ENCODE results near the gene CDH26.

Gene CDH26

DNA sequence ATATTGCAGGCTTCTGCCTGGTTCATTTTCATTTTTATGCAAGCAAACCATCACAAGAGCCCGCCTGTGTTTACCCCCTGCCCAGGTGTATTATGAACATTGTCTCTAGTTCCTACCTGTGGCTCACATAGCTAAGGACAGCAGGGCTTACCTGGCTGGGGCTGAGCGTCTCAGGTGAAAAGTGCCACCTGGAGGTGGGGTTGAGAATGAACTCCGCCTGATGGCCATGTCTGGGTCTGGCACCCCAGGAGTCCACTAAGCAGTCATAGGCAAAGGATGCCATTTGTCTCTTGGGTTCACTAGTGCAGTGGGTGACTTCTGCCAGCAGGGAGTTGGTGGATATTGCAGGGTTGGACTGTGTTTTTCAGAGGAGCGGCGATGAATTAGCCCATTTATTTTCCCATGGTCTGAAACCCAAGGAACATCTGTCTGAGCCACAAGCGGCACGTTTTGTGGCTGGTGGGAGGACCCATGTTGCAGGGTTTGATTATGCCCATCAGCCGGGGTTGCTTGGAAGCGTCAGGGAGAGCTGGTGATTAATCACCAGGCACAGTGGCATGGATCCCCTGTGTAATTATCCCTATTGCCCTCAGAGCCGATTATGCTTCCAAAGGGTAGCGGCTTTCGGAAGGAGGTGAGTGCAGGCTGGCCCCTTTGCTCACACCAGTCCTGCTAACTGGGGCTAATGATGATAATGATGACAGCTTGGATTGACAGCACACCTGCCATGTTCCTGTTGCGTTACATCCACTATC is 92.1 kb downstream of the CDH26 start:
- DNase-seq = no peak

DNA sequence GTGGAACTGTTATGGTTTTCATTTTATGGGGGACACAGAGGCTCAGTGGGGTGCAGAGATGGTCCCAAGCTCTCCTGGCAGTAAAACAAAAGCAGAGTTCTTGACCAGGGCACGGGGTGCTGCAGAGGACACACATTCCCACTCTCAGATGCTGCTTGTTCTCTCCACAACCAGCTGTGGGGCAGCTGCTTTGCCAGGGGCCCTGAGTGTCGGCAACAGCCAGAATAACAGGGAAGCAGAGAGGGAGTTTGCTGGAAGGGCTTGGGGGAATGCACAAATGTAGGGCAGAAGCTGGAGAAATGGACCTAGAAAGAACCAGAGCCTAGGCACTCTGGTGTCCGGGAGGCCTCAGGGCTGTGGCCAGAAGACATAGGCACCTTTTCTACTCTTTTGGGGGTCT is 93.7 kb downstream of the CDH26 start:
- DNase-seq = no peak

DNA sequence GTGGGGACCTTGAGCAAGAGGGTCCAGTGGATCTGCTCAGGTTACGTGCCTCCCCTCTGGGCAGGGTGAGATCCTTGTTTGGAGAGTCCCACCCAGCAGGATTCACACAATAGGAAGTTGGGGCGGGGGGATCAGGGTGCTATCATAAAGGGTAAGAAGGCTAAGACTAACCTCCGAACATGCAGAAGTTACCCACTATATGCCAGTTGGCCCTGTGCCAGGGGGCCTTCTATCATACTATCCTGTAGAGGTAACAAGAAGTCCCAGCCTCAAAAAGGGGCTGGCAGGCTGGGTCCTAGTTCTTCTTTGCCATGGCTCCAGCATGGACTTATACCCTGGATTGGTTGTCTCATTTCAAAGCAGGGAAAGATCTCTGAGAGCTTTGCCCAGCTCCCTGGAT is 94.1 kb downstream of the CDH26 start:
- DNase-seq = no peak

DNA sequence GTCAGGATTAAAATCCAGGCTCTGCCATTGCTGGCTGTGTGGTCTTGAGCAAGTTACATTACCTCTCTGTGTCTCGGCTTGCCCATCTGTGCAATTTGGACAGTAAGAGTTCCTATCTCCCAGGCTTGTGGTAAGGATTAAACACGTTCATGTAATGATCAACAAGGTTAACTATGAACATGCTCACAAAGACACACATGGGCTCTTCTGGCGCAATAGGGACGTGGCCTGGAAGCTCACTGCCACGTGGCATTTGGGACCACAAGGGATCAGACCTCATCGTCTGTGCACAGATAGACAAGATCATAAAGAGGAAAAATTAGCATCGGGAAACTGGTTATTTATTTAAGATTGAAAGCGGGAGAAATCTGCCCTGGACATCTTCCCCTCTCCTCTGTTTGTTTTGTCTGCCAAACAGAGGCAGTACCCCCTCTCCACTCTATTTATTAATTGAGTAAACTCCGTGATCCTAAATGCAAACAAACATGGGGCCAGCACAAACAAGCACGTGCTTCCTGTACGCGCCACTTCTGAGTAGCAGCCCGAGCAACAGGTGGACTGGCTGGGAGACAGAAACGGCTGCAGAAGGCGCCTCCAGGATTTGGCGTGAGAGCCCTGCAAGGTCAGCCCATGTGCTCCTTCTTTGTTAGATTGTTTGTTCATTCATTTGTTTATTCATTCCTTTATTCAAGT is 95.0 kb downstream of the CDH26 start:
- DNase-seq = no peak

DNA sequence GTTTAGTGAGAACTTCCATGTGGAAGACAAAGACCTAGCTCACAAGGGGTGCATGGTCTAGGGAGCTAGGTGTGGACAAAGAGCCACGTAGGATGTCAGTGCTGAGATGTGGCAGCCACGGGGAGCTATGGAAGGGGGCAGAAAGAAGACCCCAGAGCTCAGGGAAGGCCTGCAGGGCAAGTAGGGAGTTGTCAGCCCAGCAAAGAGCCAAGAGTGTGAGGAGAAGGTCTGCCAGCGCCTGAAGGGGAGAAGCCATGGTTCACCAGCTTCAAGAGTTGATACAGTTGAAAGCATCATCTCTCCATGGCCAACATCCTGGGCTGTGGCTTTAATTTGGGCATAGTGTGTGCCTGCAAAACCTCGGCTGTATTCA is 95.6 kb downstream of the CDH26 start:
- DNase-seq = no peak

DNA sequence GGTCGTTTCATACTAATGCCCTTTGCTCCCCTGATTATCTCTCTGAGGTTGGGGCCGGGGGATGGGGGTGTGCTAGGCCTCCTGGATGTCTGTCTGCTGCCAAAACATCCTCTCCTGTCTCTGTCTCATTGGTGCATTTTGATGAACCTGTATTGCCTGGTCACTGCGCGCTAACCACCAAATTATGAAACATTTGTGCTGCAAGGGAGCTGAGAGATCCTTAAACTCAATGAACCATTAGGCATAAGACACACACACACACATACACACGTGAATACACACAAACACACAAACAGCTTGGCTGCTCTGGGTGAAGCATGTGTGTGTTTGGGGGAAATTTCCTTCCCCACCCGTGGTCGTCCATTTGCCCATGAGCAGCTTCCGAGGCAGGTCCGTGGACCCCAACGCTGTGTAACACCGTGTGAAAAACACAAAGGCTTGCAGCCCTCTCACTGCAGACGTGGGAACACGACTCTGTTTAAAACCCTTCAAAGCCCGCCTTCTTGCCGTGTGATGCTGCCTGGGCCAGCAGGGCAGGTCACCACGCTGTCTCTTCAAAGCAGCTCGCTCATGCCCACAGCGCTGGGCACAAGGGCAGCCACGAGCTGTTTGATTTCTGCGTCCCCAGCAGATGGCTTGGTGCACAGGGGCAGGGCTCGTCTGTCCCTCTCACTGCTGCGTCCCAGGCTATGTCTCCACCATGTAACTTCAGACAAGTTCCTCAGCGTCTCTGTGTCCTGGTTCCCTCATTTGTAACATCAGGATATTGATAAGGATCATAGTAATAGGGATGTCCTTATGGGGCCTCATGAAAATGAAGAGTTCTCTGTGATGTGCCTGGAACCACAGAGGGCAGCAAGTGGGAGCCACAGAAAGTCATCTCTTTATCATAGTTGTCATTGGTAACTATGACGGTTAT is 96.8 kb downstream of the CDH26 start:
- DNase-seq = no peak

DNA sequence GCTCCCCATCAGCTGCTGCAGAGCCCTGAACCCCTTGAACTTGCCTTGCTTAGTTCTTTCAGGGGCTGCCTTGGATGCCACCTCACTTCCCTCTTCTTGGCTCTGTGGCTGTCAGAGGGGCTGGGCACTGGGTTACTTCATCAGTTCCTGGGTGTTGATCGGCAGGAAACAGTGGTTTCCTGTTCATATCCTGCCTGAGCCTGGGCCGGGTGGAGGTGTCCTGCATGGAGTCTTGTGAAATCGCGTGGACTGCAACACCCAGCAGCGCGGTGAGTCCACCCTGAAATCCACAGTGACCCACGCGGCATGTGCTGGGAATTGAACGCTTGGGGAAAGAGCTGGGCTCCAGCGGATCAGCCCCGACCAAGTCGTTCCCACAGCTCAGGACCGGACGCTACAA is 97.5 kb downstream of the CDH26 start:
- DNase-seq = peak; percentile 17

DNA sequence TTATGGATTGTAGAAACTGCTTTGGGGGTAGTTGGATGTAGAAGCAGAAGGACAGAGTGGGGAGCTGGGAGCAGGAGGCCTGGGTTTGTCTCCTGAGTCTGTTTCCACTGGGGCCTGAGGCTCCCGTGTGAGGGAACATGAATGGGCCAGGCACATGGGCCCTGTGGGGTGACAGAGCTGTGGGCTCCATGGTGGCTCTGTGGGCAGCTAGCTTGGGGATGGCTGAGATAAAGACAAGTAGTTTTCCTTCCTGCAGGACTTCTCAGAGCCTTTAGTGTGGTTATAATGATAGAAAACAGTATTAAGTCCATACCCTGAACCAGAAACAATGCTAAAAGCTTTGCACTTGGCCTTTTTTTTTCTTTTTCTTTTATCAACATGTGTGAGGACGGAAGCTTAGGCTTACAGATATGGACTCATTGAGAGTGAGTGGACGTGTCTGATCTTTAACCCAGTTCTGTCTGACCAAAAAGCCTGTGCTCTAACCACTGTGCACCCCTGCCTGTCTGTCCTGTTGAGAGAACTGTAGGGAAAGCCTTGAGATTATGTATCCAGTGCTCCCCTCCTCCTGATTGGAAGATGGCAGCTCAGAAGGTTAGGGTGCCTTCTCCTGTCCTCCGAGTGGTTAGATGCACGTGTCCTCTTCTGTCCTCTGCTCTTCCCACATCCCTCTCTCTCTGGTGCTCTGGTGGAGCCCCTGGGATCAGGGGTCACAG is 98.3 kb downstream of the CDH26 start:
- DNase-seq = no peak

DNA sequence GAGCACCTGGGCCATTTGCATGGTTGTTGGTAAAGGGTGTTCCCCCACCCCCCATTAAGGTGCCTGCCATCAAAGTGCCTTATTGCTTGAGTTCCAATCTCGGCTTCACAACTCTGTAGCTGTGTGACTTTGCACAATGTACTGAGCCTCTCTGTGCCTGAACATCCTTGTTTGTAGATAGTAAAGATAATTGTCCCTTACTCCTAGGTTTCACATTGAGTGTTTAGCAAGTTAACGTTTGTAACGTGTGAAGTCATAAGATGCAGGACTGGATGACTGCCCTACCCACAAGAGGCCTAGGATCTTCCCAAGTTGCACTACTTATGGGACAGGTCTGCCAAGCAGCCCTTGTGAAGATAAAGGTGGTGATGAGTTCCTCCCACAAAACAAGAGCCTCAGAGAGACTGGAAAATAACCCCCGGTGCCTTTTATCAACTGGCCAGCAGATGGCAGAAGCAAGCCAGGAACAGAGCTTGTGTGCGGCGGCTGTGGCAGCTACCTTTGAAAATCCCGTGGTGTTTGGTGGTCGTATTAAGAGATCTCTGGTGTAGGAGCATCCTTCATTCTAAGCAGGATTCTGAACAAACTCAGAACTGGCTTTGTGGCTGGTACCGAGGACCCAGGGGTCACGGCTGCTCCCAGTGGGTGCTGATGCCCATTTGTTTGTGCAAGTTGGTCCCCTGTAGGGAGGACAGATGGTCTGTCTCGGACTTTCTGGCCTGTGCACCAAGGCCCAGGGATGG is 99.1 kb downstream of the CDH26 start:
- DNase-seq = peak; percentile 59

DNA sequence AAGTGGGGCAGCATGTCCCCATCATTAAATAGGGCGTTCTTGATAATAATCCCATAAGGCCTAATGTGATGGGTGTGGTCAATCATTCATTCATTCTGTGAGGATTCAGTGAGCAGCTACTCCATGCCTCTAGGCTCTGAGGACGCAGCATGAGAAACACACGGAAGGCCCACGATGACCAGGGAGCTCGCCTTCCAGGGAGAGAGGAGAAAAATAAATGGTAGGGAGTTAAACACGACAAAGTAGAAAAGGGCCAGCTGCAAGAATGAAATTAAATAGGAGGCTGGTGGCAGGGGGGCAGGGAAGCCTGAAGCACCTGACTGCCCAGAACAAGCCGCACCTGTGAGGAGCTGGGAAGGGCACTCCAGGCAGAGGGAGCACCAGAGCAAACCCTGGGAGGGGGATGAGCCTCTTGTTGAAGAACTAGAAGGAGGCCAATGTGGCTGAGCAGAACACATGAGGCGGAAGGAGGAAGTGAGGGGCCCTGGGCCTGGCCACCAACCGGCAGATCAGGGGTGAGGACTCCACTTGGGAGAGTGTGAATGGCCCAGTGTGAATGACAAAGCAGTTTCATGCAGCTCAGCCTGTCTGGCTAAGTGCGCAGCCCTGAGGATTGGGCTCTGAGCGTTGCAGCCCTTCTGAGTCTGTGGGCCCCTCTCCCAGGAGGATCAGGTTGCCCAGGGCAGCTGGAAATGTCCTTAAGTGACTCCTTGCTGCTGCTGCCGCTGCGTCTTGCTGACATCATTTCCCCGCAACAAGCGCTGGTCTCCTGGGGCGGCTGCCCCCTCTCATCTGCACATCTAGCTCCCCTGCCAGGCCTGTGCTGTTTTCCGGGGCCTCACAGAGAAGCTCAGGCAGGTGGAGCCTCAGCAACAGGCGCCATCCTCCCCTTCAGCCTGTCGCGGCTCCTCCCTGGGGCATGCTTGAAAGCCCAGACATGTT is 99.9 kb downstream of the CDH26 start:
- peak; percentile 12 for DNase-seq

DNA sequence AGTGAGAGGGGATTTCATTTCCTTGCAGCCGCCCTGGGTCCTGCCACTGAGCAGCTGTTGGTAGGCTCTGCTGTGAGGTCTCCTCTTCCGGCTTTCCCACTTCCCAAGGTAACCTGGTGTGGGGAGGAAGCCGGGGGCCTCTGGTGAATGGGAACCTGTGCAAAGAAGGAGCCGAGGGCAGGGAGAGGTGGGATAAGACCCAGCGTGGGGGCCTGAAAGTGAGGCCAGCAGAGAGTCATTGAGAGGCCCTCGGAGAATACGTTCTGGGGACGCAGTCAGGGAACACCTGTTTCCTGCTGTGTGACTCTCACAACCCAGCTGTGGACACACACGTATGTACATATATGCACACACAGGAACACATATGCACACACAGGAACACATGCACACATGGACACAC is 100.7 kb downstream of the CDH26 start:
- DNase-seq = no peak

DNA sequence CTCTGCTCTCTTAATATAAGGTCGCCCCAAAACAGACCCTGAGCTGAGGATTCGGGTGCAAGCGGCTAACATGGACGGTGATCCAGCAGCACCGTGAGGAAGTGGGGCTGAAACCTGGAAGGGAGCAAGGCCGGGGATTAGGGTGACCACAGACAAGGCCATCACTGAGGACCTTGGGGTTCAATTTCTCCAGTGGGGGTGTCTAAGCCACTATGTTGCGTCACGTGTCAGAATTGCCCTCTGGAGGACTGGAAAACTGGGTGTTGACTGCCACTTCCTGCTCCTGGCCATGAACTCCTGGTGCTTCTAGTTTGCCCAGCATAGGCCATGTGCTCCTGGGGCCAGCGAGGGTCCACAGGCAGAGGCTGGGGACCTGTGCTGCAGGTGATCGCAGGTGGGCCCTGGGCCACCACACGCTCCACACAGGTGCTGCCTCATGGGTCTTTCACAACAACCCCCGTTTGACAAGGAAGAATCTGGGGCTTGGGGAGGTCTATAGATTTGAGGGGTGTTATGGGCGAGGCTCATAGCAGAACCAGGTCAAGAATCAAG is 101.9 kb downstream of the CDH26 start:
- no peak for DNase-seq

DNA sequence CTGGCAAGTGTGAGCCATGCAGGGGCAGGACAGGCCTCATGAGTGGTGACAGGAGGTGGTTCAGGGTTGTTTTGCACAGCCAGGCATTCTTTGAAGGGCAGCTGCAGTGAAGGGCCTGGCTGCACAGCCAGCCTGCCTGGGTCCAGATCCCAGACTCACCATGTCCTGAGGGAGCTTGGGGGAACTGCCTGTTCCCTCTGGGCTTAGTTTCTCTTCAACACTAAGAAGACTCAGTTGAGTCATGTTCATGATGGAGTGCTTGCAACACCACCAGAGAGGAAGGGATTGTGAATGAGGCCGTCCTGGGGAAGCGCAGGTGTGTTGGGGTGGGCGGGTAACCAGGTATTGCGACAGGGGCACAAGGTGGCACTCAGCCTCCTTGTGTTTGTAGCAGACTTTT is 102.4 kb downstream of the CDH26 start:
- no peak for DNase-seq

DNA sequence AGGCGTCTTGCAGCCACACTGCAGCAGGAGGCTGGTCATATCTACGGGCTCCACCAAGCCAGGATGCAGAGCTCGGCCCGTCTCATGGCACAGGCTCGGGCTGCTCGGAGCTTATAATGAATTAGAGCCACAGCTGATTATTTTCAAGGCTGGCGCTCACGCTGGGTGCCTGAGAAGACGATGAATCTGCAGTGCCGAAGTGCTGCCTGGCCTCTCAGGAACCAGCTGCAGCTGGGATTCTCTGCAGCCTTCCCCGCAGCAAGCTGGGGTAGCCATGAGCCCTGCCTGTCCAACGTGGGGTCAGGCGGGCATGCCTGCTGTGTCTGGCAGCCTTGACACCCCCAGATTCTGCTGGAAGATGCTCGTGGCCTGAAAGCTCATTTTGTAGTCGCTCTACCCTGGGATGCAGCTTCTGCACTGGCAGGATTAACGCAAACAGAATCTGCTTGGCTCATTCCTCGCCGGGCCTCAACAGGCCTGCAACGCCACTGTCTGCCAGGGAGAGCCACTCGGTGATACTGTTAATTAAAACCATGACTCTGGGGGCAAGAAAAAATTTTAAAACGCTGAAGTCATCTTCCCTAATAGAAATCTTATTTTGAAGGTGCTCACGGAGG is 104.3 kb downstream of the CDH26 start:
- DNase-seq = no peak

DNA sequence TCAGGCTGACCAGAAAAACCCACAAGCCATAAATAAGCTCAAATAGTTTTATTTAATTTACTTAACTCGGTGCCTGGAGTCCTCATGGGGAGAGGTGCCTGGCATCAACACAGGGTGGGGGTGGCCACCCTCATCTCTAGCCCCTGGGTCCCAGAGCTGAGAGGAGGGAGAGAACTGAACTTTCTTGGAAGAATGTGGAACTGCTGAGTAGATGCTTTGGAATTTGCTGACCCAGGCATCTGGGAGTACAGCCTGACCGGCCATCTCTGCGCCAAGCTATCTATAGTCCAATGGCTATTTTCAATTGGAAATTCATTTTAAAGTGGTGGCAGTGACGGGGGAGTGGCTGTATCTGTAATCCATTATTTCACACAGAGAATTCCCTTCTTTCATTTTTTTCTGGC is 104.8 kb downstream of the CDH26 start:
- DNase-seq = no peak

DNA sequence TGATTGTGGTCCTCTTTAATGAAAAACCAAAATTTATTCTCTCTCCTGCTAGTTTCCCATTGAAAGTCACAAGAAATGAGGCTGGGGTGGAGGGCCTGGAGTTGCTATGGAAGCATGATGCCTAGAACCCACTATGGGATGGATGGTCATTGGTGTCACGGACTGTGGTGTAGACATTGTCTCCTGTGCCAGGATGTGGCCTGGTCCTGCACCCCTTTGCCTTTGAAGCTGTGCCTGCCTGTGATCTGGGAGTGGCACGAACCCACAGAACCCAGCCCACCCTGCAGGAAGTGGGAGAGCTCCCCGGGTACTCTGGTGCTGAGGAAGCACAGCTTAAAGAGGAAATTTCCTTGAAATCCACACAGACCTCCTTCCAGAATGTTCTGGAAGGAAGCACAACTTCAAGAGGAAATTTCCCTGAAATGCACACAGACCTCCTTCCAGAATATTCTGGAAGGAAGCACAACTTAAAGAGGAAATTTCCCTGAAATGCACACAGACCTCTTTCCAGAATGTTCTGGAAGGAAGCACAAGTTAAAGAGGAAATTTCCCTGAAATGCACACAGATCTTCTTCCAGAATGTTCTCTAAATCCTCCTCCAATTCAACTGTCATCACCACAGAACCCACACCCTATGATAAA is 105.6 kb downstream of the CDH26 start:
- no peak for DNase-seq

Measured in stimulated activated CD4-positive, alpha-beta T cell treated with anti-CD3 and anti-CD28 coated beads, Interleukin-4, amount 100 ng/mL, for 1 hour (primary cell).